Stimulated activated memory B cell treated with anti-CD40 and anti-IgM and Interleukin-4, amounts not matched to agents 10 μg/mL and 1 μg/mL and 100 μg/mL, for 72 hours (primary cell): Measurements from ENCODE around the gene VDAC1.
"Not testable (repeated sequence)": the region's sequence is repeated elsewhere in the genome, so short reads cannot be mapped to it uniquely, and the experiment has no call there.

Experiments used
- ATAC-seq: fragments of 150-1000 bp; cut with Tn5 transposase; 2 replicates; pipeline ENCODE4 v1.10.0; 2021
- H3K27ac Mint-ChIP-seq: one replicate; pipeline ENCODE4 v1.8.0; 2022; ENCODE audit warnings: mild to moderate bottlenecking, mixed read lengths
- H3K27me3 Mint-ChIP-seq: one replicate; pipeline ENCODE4 v1.8.0; 2022; ENCODE audit warnings: mixed read lengths
- H3K36me3 Mint-ChIP-seq: one replicate; pipeline ENCODE4 v1.8.0; 2022; ENCODE audit warnings: mixed read lengths
- H3K4me1 Mint-ChIP-seq: one replicate; pipeline ENCODE4 v1.8.0; 2022; ENCODE audit warnings: mixed read lengths
- H3K4me3 Mint-ChIP-seq: one replicate; pipeline ENCODE4 v1.8.0; 2022; ENCODE audit warnings: mild to moderate bottlenecking, moderate library complexity, mixed read lengths
- H3K9me3 Mint-ChIP-seq: one replicate; pipeline ENCODE4 v1.8.0; 2022; ENCODE audit warnings: mixed read lengths

Gene VDAC1

DNA sequence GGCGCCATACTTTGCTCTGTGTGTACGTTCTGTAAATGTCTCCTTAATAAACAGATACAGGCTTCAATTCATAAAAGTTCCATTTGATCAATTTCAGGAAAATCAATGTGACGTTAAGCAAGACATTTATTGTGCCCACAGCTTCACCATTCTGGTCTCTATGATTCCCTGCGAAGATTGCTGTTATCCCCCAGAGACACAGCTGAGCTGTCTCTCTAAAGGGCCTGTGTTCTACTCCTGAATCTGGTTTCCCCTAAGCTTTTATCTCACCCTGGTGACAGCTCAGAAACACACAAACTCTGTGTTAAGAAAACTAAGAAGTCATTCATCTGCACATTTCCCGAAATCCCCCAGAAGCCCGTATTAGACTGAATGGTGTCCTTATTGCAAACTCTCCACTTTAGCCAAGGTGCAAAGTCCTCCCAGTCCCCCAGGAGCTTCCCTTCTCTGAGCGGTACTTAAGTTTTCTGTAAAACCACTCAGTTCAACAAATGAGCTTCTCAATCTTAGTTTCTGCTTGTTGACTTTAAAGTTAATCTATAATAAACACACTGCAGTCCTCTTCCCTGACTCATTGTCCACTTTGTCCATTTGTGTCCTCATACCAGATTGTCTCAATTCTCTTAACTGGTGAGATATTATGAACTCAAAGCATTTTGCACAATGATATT is 35.0 kb downstream of the VDAC1 start:
- H3K4me3 Mint-ChIP-seq = peak overlapping the region; percentile 96
- no peaks in the 10 kb centered on the region for H3K27me3 Mint-ChIP-seq
- no peaks in the 10 kb centered on the region for H3K9me3 Mint-ChIP-seq
- peaks cover 40% of the 10 kb centered on the region for H3K4me1 Mint-ChIP-seq
- peak; percentile 55 for ATAC-seq
- peak overlapping the region; percentile 97 for H3K27ac Mint-ChIP-seq
- peaks cover 31% of the 10 kb centered on the region for H3K36me3 Mint-ChIP-seq

GRCh38 chr5:133968204-133968980 is 36.4 kb downstream of the VDAC1 start, which contains the start of gene C5orf15:
Gene C5orf15, minus strand, starts transcription at chr5:133968625. Its CDS starts 41 bp downstream, at chr5:133968584.
- Mint-ChIP-seq H3K4me3 (peak within 1 kb of the TSS; percentile 96), H3K4me1 (peaks cover 44% of the 10 kb centered on the region), H3K9me3 (no peaks in the 10 kb centered on the region), H3K27me3 (no peaks in the 10 kb centered on the region), H3K36me3 (peaks cover 30% of the 10 kb centered on the region), H3K27ac (peak within 1 kb of the TSS; percentile 97)
- ATAC-seq = peak; percentile 98

GRCh38 chr5:133967698-133968203 is 37.0 kb downstream of the VDAC1 start:
- Mint-ChIP-seq H3K27me3 (no peaks in the 10 kb centered on the region), H3K27ac (peak overlapping the region; percentile 97), H3K9me3 (no peaks in the 10 kb centered on the region), H3K4me3 (peak overlapping the region; percentile 96), H3K4me1 (peaks cover 51% of the 10 kb centered on the region), H3K36me3 (peaks cover 31% of the 10 kb centered on the region)
- no peak for ATAC-seq

GRCh38 chr5:133967124-133967523 is 37.7 kb downstream of the VDAC1 start:
- Mint-ChIP-seq H3K4me1 (peaks cover 57% of the 10 kb centered on the region), H3K27me3 (no peaks in the 10 kb centered on the region), H3K4me3 (peak overlapping the region; percentile 96), H3K36me3 (peaks cover 36% of the 10 kb centered on the region), H3K9me3 (no peaks in the 10 kb centered on the region), H3K27ac (peak overlapping the region; percentile 97)
- no peak for ATAC-seq

DNA sequence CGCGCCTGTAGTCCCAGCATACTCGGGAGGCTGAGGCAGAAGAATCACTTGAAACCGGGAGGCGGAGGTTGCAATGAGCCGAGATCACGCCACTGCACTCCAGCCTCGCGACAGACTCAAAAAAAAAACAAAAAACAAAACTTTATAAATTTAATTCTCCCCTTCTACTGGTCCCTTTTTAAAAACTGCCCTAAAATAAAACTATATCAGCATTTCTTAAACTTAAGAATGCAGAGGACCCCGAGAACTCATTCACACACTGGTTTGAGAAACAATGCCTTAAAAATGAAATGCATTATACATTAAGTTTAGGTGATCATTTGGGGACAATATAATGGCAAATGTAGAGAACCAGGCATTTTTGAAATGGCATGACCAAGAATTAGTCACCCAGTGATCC is 38.7 kb downstream of the VDAC1 start:
- Mint-ChIP-seq H3K27ac (no peak overlapping the region), H3K4me1 (peaks cover 59% of the 10 kb centered on the region), H3K27me3 (no peaks in the 10 kb centered on the region), H3K4me3 (no peak overlapping the region), H3K9me3 (no peaks in the 10 kb centered on the region), H3K36me3 (peaks cover 32% of the 10 kb centered on the region)
- ATAC-seq = no peak

GRCh38 chr5:133963493-133964128 is 41.2 kb downstream of the VDAC1 start:
- Mint-ChIP-seq H3K4me3 (no peak overlapping the region), H3K4me1 (peaks cover 58% of the 10 kb centered on the region), H3K36me3 (peaks cover 44% of the 10 kb centered on the region), H3K27ac (peak overlapping the region; percentile 0), H3K9me3 (no peaks in the 10 kb centered on the region), H3K27me3 (no peaks in the 10 kb centered on the region)
- no peak for ATAC-seq

DNA sequence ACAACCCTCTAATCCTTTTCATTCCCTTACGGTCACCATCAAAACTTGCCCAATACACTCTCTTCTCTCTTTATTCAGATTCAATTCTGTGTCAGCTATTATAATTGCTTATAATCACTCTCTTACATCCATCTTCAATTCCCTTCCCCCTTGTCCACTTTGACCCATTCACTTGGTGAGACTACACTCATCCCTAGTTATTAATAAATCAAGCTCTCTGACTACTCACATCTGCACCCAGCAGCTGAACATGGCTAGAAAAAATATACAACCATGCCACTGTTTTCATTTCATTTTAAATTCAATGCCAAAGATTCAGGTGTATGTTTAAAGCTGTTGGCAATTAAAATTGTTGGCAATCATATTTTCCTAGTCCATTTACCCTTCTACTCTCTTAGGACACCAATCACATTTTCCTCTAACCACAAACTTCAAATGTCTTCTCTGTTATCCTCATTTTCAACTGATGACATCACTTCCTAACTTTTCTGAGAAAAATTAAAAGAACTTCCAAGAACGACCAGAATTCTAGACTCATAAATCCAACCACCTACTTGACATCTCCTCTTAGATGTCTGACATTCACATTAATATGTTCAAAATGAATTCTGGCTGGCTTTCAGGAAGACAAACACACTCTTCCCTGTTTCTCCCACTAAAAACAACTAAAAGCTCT is 41.8 kb downstream of the VDAC1 start:
- Mint-ChIP-seq H3K4me1 (peaks cover 54% of the 10 kb centered on the region), H3K9me3 (no peaks in the 10 kb centered on the region), H3K4me3 (no peak overlapping the region), H3K27ac (peak overlapping the region; percentile 0), H3K36me3 (peaks cover 44% of the 10 kb centered on the region), H3K27me3 (no peaks in the 10 kb centered on the region)
- ATAC-seq = no peak

DNA sequence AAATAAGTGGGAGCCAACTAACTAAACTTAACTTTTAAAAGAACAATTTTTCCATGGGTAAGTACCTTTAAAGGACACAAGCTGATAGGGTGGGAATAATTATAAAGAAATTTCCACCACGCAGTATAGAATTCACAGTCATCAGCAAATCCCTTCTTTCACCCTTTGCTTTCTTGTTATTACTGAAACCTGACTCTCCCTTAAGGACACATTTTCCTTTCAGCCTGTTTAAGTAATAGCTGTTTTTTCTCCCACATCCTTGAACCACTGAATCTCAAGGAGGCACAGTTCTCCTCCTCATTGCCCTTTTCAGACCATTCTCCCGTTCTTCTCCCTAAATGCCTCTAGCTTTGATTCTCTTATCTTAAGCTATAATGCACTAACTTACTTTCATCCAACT is 42.6 kb downstream of the VDAC1 start:
- peaks cover 53% of the 10 kb centered on the region for H3K4me1 Mint-ChIP-seq
- H3K4me3 Mint-ChIP-seq = no peak overlapping the region
- no peaks in the 10 kb centered on the region for H3K27me3 Mint-ChIP-seq
- H3K27ac Mint-ChIP-seq = peak overlapping the region; percentile 0
- peaks cover 44% of the 10 kb centered on the region for H3K36me3 Mint-ChIP-seq
- no peaks in the 10 kb centered on the region for H3K9me3 Mint-ChIP-seq
- no peak for ATAC-seq

DNA sequence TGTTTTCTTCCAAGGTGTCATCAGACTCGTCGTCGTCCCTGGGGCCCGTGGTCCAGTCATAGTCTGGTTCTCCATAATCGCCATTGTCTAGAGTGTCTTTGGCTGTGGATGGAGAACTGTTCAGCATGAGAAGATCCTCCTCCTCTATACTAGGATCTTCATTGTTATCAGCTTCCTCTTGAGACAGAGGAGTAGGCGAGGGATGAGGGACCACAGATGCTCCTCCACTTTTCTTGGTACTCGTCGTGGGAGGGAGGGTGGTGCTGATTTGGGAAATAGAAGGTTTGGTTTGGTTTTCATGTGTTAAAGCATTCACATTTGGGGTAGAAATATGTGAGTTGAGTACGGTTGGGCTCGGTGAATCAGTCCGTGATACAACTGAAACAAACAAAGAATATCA is 45.1 kb downstream of the VDAC1 start:
- Mint-ChIP-seq H3K36me3 (peaks cover 38% of the 10 kb centered on the region), H3K27me3 (no peaks in the 10 kb centered on the region), H3K4me1 (peaks cover 41% of the 10 kb centered on the region), H3K27ac (peak overlapping the region; percentile 50), H3K9me3 (no peaks in the 10 kb centered on the region), H3K4me3 (no peak overlapping the region)
- ATAC-seq = no peak

- Mint-ChIP-seq H3K9me3 (no peaks in the 10 kb centered on the region), H3K4me1 (peaks cover 33% of the 10 kb centered on the region), H3K27me3 (no peaks in the 10 kb centered on the region), H3K4me3 (no peak overlapping the region), H3K36me3 (peaks cover 33% of the 10 kb centered on the region), H3K27ac (peak overlapping the region; percentile 73)
- peak; percentile 85 for ATAC-seq
Observed at GRCh38 chr5:133957591-133957990, 47.2 kb downstream of the VDAC1 start.

DNA sequence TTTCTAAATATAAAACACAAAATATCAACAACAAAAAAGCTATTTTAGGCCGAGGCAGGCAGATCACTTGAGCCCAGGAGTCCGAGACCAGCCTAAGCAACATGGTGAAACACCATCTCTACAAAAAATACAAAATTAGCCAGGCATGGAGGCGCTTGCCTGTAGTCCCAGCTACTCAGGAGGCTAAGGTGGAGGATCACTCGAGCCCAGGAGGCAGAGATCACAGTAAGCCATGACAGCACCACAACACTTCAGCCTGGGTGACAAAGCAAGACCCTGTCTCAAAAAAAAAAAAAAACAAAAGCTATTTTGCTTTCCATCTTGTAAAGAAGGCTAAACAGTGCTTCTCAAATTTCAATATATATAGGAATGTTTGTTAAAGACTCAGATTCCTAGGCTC is 47.7 kb downstream of the VDAC1 start:
- no peaks in the 10 kb centered on the region for H3K27me3 Mint-ChIP-seq
- H3K27ac Mint-ChIP-seq = peak overlapping the region; percentile 73
- ATAC-seq = peak; percentile 24
- peaks cover 28% of the 10 kb centered on the region for H3K4me1 Mint-ChIP-seq
- H3K9me3 Mint-ChIP-seq = no peaks in the 10 kb centered on the region
- H3K36me3 Mint-ChIP-seq = peaks cover 28% of the 10 kb centered on the region
- no peak overlapping the region for H3K4me3 Mint-ChIP-seq

- Mint-ChIP-seq H3K4me1 (peaks cover 26% of the 10 kb centered on the region), H3K36me3 (peaks cover 28% of the 10 kb centered on the region)
- not testable (repeated sequence) for H3K4me3 Mint-ChIP-seq, H3K27me3 Mint-ChIP-seq, ATAC-seq, H3K9me3 Mint-ChIP-seq, H3K27ac Mint-ChIP-seq
Observed at GRCh38 chr5:133956196-133956595, 48.6 kb downstream of the VDAC1 start.

GRCh38 chr5:133953568-133954145 is 51.1 kb downstream of the VDAC1 start:
- no peak overlapping the region for H3K4me3 Mint-ChIP-seq
- H3K27ac Mint-ChIP-seq = peak overlapping the region; percentile 10
- H3K4me1 Mint-ChIP-seq = peaks cover 13% of the 10 kb centered on the region
- ATAC-seq = no peak
- H3K27me3 Mint-ChIP-seq = no peaks in the 10 kb centered on the region
- H3K36me3 Mint-ChIP-seq = peaks cover 16% of the 10 kb centered on the region
- H3K9me3 Mint-ChIP-seq = no peaks in the 10 kb centered on the region

GRCh38 chr5:133952729-133953567 is 51.8 kb downstream of the VDAC1 start:
- peaks cover 12% of the 10 kb centered on the region for H3K4me1 Mint-ChIP-seq
- peaks cover 16% of the 10 kb centered on the region for H3K36me3 Mint-ChIP-seq
- H3K4me3 Mint-ChIP-seq = no peak overlapping the region
- ATAC-seq = no peak
- no peaks in the 10 kb centered on the region for H3K9me3 Mint-ChIP-seq
- no peaks in the 10 kb centered on the region for H3K27me3 Mint-ChIP-seq
- peak overlapping the region; percentile 62 for H3K27ac Mint-ChIP-seq
